GM10266 (cell line): Measurements from ENCODE around the gene HOXB3.

ENCODE experiments used
- DNase-seq: peaks from one replicate; pipeline ENCODE4 v3.0.0; 2012; ENCODE audit errors: extremely low spot score
- TF ChIP-seq, protein P1 (sequence below): IDR thresholded peaks from 2 replicates; pipeline ENCODE4 v1.5.1; 2012; ENCODE audit warnings: mild to moderate bottlenecking, low read depth; ENCODE audit not compliant: control insufficient read depth, insufficient read depth; ENCODE audit errors: missing control alignments

Gene HOXB3

DNA sequence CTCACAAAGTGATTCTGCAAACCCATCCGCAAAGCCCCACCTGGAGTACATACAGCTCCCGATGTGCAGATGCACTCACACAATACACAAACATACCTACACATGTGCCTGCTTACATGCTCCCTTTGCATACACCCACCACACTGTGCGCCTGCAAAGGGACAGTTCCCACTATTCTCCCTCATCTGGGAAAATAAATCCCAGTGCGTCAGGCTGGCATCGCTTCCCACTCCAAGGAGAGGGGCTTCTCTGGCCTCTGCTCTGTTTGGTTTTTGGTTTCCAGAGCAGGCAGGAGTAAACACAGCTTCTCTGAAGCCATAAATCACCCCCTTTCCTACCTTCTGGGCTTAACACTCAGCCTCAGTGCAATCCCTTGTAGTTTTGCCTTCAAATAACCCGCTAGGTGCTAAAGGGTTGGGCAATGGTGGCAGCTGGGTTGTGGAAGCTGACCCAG lies 26.6 kb downstream of the HOXB3 start:
- TF ChIP-seq, protein P1, sequence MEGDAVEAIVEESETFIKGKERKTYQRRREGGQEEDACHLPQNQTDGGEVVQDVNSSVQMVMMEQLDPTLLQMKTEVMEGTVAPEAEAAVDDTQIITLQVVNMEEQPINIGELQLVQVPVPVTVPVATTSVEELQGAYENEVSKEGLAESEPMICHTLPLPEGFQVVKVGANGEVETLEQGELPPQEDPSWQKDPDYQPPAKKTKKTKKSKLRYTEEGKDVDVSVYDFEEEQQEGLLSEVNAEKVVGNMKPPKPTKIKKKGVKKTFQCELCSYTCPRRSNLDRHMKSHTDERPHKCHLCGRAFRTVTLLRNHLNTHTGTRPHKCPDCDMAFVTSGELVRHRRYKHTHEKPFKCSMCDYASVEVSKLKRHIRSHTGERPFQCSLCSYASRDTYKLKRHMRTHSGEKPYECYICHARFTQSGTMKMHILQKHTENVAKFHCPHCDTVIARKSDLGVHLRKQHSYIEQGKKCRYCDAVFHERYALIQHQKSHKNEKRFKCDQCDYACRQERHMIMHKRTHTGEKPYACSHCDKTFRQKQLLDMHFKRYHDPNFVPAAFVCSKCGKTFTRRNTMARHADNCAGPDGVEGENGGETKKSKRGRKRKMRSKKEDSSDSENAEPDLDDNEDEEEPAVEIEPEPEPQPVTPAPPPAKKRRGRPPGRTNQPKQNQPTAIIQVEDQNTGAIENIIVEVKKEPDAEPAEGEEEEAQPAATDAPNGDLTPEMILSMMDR: no peak
- DNase-seq: no peak

DNA sequence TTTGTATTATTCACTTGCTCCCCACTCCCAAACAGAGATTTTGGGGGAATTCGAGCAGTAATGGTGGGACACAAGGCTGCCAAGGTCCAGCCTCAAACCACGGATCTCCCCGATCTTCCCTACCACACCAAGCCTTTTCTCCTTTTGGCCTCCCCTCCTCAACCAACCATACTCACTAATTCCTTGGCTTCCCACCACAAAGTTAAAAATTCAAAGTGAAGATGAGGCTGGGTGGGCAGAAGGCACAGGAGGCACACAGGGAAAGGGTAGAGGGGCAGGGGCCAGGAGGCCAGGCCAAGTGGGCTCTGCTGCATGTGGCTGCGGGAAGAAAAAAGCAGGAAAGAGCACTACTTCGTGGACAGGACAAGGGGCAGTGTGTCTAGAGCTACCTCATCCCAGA lies 27.1 kb downstream of the HOXB3 start:
- DNase-seq: no peak
- TF ChIP-seq, protein P1: no peak

GRCh38 chr17:48561884-48562810 lies 27.9 kb downstream of the HOXB3 start:
- no peak for DNase-seq
- TF ChIP-seq, protein P1: peak; percentile 4

GRCh38 chr17:48559840-48560817 lies 29.9 kb downstream of the HOXB3 start:
- no peak for DNase-seq
- TF ChIP-seq, protein P1: no peak

DNA sequence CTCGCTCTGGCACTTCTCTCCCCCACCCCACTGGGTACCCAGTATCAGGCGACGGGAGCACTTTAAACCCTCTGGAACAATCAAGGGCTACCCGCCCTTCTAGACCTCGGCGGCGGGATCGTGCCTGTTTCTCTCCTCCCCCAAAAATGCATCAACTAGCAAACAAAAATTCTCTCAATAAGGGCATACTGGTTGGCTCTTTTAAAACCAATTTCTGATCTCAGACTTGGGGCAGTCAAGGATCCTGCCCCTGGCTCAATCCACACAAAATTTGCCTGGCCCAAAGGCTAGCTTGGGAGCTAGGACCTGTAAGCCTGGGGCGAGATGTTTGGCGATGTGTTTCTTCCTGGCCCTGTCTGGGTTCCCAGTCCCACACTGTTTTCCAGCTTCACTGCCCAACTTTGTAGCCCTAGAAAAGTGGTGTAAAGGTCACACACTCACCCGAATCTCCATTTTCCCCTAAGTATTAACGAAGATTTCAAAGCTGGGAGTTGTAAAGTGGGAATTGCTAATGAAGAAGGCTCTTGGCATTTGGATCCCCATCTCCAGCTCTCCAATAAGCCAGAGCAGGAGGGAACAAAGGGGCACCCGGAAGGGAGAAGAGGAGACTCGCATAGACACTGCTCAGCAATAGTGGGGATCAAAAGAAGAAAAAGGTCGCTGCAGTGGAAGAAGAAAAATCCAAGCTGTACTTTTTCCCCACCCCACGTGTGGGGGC lies 30.8 kb downstream of the HOXB3 start:
- TF ChIP-seq, protein P1: no peak
- DNase-seq: no peak

DNA sequence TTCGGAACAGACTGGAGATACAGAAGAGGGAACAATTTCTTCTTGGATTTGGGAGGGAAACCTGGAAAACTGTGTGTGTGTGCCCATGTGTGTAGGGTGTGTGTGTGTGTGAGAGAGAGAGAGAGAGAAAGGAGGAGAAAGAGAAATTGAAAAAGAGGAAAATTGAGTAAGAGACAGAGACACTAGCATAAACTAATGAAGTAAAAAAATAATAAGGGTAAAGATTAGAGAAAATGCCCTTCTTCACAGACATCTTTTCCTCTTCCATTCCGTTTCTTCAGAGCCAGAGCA lies 31.3 kb downstream of the HOXB3 start:
- TF ChIP-seq, protein P1: no peak
- no peak for DNase-seq
